KOPT-K1 (cell line): ENCODE results near the gene EXOSC7.

Source experiments
- H3K27ac ChIP-seq: fragments of 200-600 bp; sonication (generic); 2 replicates; pipeline ENCODE4 v1.5.1; 2016; ENCODE audit warnings: antibody characterized with exemption, mild to moderate bottlenecking, low read depth, low read length; ENCODE audit not compliant: poor library complexity, severe bottlenecking
- H3K36me3 ChIP-seq: fragments of 200-600 bp; sonication (generic); 2 replicates; pipeline ENCODE4 v1.5.1; 2017; ENCODE audit warnings: antibody characterized with exemption, mild to moderate bottlenecking, low read length, moderate library complexity; ENCODE audit not compliant: insufficient read depth
- H3K9me3 ChIP-seq: fragments of 200-600 bp; sonication (generic); 2 replicates; pipeline ENCODE4 v1.5.1; 2017; ENCODE audit warnings: antibody characterized with exemption, low read length, mild to moderate bottlenecking; ENCODE audit not compliant: insufficient read depth, poor library complexity, severe bottlenecking

The EXOSC7 gene

GRCh38 chr3:44954304-44954703, 21.7 kb upstream of the EXOSC7 start:
- peaks cover 60% of the 10 kb centered on the region for H3K36me3 ChIP-seq
- no peak overlapping the region for H3K27ac ChIP-seq

GRCh38 chr3:44954962-44955361, 21.1 kb upstream of the EXOSC7 start:
- Histone ChIP-seq H3K27ac (no peak overlapping the region), H3K36me3 (peaks cover 62% of the 10 kb centered on the region), H3K9me3 (no peaks in the 10 kb centered on the region)

More at GRCh38 chr3:44954304-44954703, 21.7 kb upstream of the EXOSC7 start:
- no peaks in the 10 kb centered on the region for H3K9me3 ChIP-seq

GRCh38 chr3:44955917-44956316, 20.1 kb upstream of the EXOSC7 start:
- no peak overlapping the region for H3K27ac ChIP-seq
- peaks cover 62% of the 10 kb centered on the region for H3K36me3 ChIP-seq
- H3K9me3 ChIP-seq = no peaks in the 10 kb centered on the region

- Histone ChIP-seq H3K36me3 (peaks cover 58% of the 10 kb centered on the region), H3K9me3 (no peaks in the 10 kb centered on the region), H3K27ac (no peak overlapping the region)
These were observed 18.1 kb upstream of the EXOSC7 start for GRCh38 chr3:44957986-44958385.

GRCh38 chr3:44958386-44958785, 17.7 kb upstream of the EXOSC7 start:
- Histone ChIP-seq H3K27ac (no peak overlapping the region), H3K36me3 (peaks cover 57% of the 10 kb centered on the region), H3K9me3 (no peaks in the 10 kb centered on the region)

- H3K36me3 ChIP-seq = peaks cover 39% of the 10 kb centered on the region
- H3K27ac ChIP-seq = no peak overlapping the region
- H3K9me3 ChIP-seq = no peaks in the 10 kb centered on the region
These were observed 15.5 kb upstream of the EXOSC7 start for GRCh38 chr3:44960387-44961026.

- Histone ChIP-seq H3K36me3 (peaks cover 26% of the 10 kb centered on the region), H3K9me3 (no peaks in the 10 kb centered on the region), H3K27ac (no peak overlapping the region)
These were observed 14.2 kb upstream of the EXOSC7 start for GRCh38 chr3:44961888-44962287.

GRCh38 chr3:44962621-44963393, 13.2 kb upstream of the EXOSC7 start:
- no peak overlapping the region for H3K27ac ChIP-seq

GRCh38 chr3:44963571-44964325, 12.3 kb upstream of the EXOSC7 start:
- no peaks in the 10 kb centered on the region for H3K9me3 ChIP-seq
- H3K36me3 ChIP-seq = peaks cover 7% of the 10 kb centered on the region
- no peak overlapping the region for H3K27ac ChIP-seq

More at GRCh38 chr3:44962621-44963393, 13.2 kb upstream of the EXOSC7 start:
- Histone ChIP-seq H3K9me3 (no peaks in the 10 kb centered on the region), H3K36me3 (peaks cover 17% of the 10 kb centered on the region)

GRCh38 chr3:44965165-44965564, 10.9 kb upstream of the EXOSC7 start:
- Histone ChIP-seq H3K36me3 (no peaks in the 10 kb centered on the region), H3K27ac (no peak overlapping the region), H3K9me3 (no peaks in the 10 kb centered on the region)

GRCh38 chr3:44966795-44967278, 9.2 kb upstream of the EXOSC7 start:
- Histone ChIP-seq H3K9me3 (no peaks in the 10 kb centered on the region), H3K27ac (no peak overlapping the region), H3K36me3 (no peaks in the 10 kb centered on the region)

GRCh38 chr3:44968447-44968858, 7.6 kb upstream of the EXOSC7 start:
- no peaks in the 10 kb centered on the region for H3K36me3 ChIP-seq
- no peak overlapping the region for H3K27ac ChIP-seq

GRCh38 chr3:44969154-44969827, 6.8 kb upstream of the EXOSC7 start:
- H3K9me3 ChIP-seq = no peaks in the 10 kb centered on the region
- H3K36me3 ChIP-seq = no peaks in the 10 kb centered on the region
- H3K27ac ChIP-seq = no peak overlapping the region

More at GRCh38 chr3:44968447-44968858, 7.6 kb upstream of the EXOSC7 start:
- H3K9me3 ChIP-seq = no peaks in the 10 kb centered on the region

GRCh38 chr3:44969828-44970179, 6.2 kb upstream of the EXOSC7 start:
- Histone ChIP-seq H3K36me3 (no peaks in the 10 kb centered on the region), H3K27ac (no peak overlapping the region), H3K9me3 (no peaks in the 10 kb centered on the region)
